IMR-90 (cell line): ENCODE data around the gene CORO1C. TPM values are rescaled to one million over a fixed set of nuclear protein-coding genes. Genes with fewer than 3 reads are reported as not detected.
A peak's percentile ranks its signal among the peaks of the same experiment; 100 is the strongest.

ENCODE experiments used
- ATAC-seq: fragments of 200-7000 bp; cut with Tn5 transposase; 2 replicates; pipeline ENCODE4 v1.9.1; 2020; ENCODE audit warnings: low read depth, mild to moderate bottlenecking, moderate library complexity
- BruUV-seq: library from RNA; stranded (reverse); fragments of 400-500 nt; replicated peaks from 2 replicates; lab custom pipeline; 2021; lab: Mats Ljungman, UMichigan
- CTCF ChIA-PET: fragments of 300-600 bp; formaldehyde crosslinking; extraction: SDS; loops from one replicate; lab custom pipeline; 2021; ENCODE audit warnings: antibody characterized with exemption; lab: Yijun Ruan, JAX
- POLR2A ChIA-PET: fragments of 300-600 bp; sonication (Branson Sonifier 250); formaldehyde crosslinking; loops from one replicate; lab custom pipeline; 2022; ENCODE audit warnings: antibody characterized with exemption; ENCODE audit not compliant: unreplicated experiment; lab: Charles Lee
- DNase-seq: peaks from one replicate; pipeline ENCODE4 v3.0.0; 2013
- H2AFZ ChIP-seq: replicated peaks from 2 replicates; pipeline ENCODE3; 2013; ENCODE audit warnings: low read length, mild to moderate bottlenecking; ENCODE audit not compliant: poor library complexity
- H2AK5ac ChIP-seq: 2 replicates; pipeline ENCODE4 v1.6.1; 2013; ENCODE audit warnings: low read depth, low read length, inconsistent platforms
- H2AK9ac ChIP-seq: replicated peaks from 2 replicates; pipeline ENCODE3; 2013; ENCODE audit warnings: mild to moderate bottlenecking, low read depth, low read length, moderate library complexity; ENCODE audit not compliant: poor library complexity
- H2BK120ac ChIP-seq: 2 replicates; pipeline ENCODE4 v1.6.1; 2013; ENCODE audit warnings: low read depth, low read length, inconsistent platforms
- H2BK15ac ChIP-seq: 3 replicates; pipeline ENCODE4 v1.6.1; 2013; ENCODE audit warnings: low read depth, low read length, inconsistent platforms
- H2BK20ac ChIP-seq: 2 replicates; pipeline ENCODE4 v1.6.1; 2013; ENCODE audit warnings: low read depth, mild to moderate bottlenecking, inconsistent platforms, low read length, moderate library complexity
- H2BK5ac ChIP-seq: 2 replicates; pipeline ENCODE4 v1.6.1; 2013; ENCODE audit warnings: mild to moderate bottlenecking, low read depth, low read length, inconsistent platforms; ENCODE audit not compliant: poor library complexity, severe bottlenecking
- H3K14ac ChIP-seq: replicated peaks from 2 replicates; pipeline ENCODE4 v1.6.1; 2013; ENCODE audit warnings: low read depth, low read length, inconsistent platforms
- H3K18ac ChIP-seq: 2 replicates; pipeline ENCODE4 v1.6.1; 2013; ENCODE audit warnings: low read depth, low read length, control low read depth
- H3K23ac ChIP-seq: 2 replicates; pipeline ENCODE4 v1.6.1; 2013; ENCODE audit warnings: low read depth, low read length, inconsistent platforms
- H3K27ac ChIP-seq: 2 replicates; pipeline ENCODE4 v1.5.1; 2013; ENCODE audit warnings: mild to moderate bottlenecking, control low read depth, low read length; ENCODE audit not compliant: insufficient read depth
- H3K27me3 ChIP-seq: 2 replicates; pipeline ENCODE4 v1.6.1; 2013; ENCODE audit warnings: low read length; ENCODE audit not compliant: control insufficient read depth, insufficient read depth
- H3K36me3 ChIP-seq: 2 replicates; pipeline ENCODE4 v1.6.1; 2013; ENCODE audit warnings: low read length, mixed read lengths; ENCODE audit not compliant: control insufficient read depth, insufficient read depth
- H3K4ac ChIP-seq: 2 replicates; pipeline ENCODE4 v1.6.1; 2013; ENCODE audit warnings: low read depth, low read length, inconsistent platforms
- H3K4me1 ChIP-seq: 2 replicates; pipeline ENCODE4 v1.6.1; 2013; ENCODE audit warnings: low read length, mixed read lengths; ENCODE audit not compliant: control insufficient read depth, insufficient read depth
- H3K4me2 ChIP-seq: 2 replicates; pipeline ENCODE4 v1.6.1; 2013; ENCODE audit warnings: low read depth, mild to moderate bottlenecking, control low read depth, low read length, moderate library complexity
- H3K4me3 ChIP-seq: 2 replicates; pipeline ENCODE4 v1.5.1; 2013; ENCODE audit warnings: low read depth, mild to moderate bottlenecking, control low read depth, low read length, moderate library complexity; ENCODE audit not compliant: insufficient read depth
- H3K56ac ChIP-seq: 2 replicates; pipeline ENCODE4 v1.6.1; 2013; ENCODE audit warnings: low read length, inconsistent platforms; ENCODE audit not compliant: insufficient read depth; ENCODE audit errors: extremely low read depth
- H3K79me1 ChIP-seq, 2 experiments: 2 replicates each; pipeline ENCODE4 v1.6.1; 2013; ENCODE audit warnings: low read length in 2 of 2, inconsistent platforms in 1 of 2, low read depth in 1 of 2
- H3K9ac ChIP-seq: 2 replicates; pipeline ENCODE4 v1.6.1; 2013; ENCODE audit warnings: low read depth, low read length, control low read depth
- H3K9me1 ChIP-seq: 2 replicates; pipeline ENCODE4 v1.6.1; 2013; ENCODE audit warnings: low read length, inconsistent platforms; ENCODE audit not compliant: insufficient read depth
- H3K9me3 ChIP-seq: 2 replicates; pipeline ENCODE4 v1.6.1; 2013; ENCODE audit warnings: low read length; ENCODE audit not compliant: control insufficient read depth, insufficient read depth
- H4K20me1 ChIP-seq: 2 replicates; pipeline ENCODE4 v1.6.1; 2013; ENCODE audit warnings: low read length, inconsistent platforms; ENCODE audit not compliant: insufficient read depth
- H4K5ac ChIP-seq: 2 replicates; pipeline ENCODE4 v1.6.1; 2013; ENCODE audit warnings: mild to moderate bottlenecking, low read depth, low read length, control low read depth
- H4K8ac ChIP-seq, 2 experiments: 2 replicates each; pipeline ENCODE4 v1.6.1; 2013; ENCODE audit warnings: low read depth in 2 of 2, low read length in 2 of 2, control low read depth in 1 of 2, inconsistent platforms in 1 of 2
- H4K91ac ChIP-seq: 2 replicates; pipeline ENCODE4 v1.6.1; 2013; ENCODE audit warnings: low read depth, low read length, inconsistent platforms; ENCODE audit not compliant: insufficient read depth
- MAZ ChIP-seq: IDR thresholded peaks from 2 replicates; pipeline ENCODE4 v1.6.1; 2012; ENCODE audit warnings: low read depth, mild to moderate bottlenecking, low read length, improper control_type of control experiment, moderate library complexity, borderline replicate concordance
- POLR2A ChIP-seq: IDR thresholded peaks from 2 replicates; pipeline ENCODE4 v1.6.1; 2012; ENCODE audit warnings: mild to moderate bottlenecking, low read depth, low read length
- RCOR1 ChIP-seq: IDR thresholded peaks from 2 replicates; pipeline ENCODE4 v1.6.1; 2012; ENCODE audit warnings: mild to moderate bottlenecking, low read length, improper control_type of control experiment; ENCODE audit not compliant: insufficient replicate concordance
- WGBS, 2 experiments: methylation state at CpG; one replicate each; pipeline versions ENCODE4 v1.1.5 to v1.1.7; 2013; ENCODE audit warnings: missing lambda C conversion rate in 2 of 2; ENCODE audit not compliant: insufficient read length in 1 of 2; ENCODE audit errors: extremely low coverage in 2 of 2; 5-methylcytosine and 5-hydroxymethylcytosine counted together
- dilution Hi-C: fragments of 300-500 bp; cut with HindIII; formaldehyde crosslinking; loops from one replicate; pipeline ENCODE4 v1.14.3; 2018; ENCODE audit warnings: low sequenced_read_pairs; ENCODE audit not compliant: unreplicated experiment
- in situ Hi-C: fragments of 300-500 bp; cut with MboI; formaldehyde crosslinking; loops from 3 replicates; pipeline ENCODE4 v1.14.3; 2019; ENCODE audit warnings: low sequenced_read_pairs, inconsistent platforms, mixed read lengths
- intact Hi-C: fragments of 100-400 bp; cut with micrococcal nuclease; formaldehyde crosslinking; loops from 2 replicates; pipeline ENCODE4 v1.10.0; 2022
- polyA plus RNA-seq, 3 experiments: library from polyadenylated mRNA; depleted of rRNA; stranded (reverse); fragments of >200 nt; gene quantifications; 2 replicates each; pipeline ENCODE4 v1.2.3, GENCODE V29; 2012; ENCODE audit warnings: low replicate concordance in 1 of 3
- total RNA-seq: library from RNA; depleted of rRNA; stranded (reverse); fragments of >200 nt; gene quantifications from 2 replicates; pipeline ENCODE4 v1.2.3, GENCODE V29; 2012

Gene CORO1C
- total and polyA plus RNA-seq, 2 of the 4 experiments (the other 2 are of a cell fraction): 675 to 1,100 TPM

- TF ChIP-seq RCOR1 (no peak), POLR2A (no peak; the same call in 1 of the 2 replicates)
These were observed 89.7 kb downstream of the CORO1C start (continued) for GRCh38 chr12:108641446-108642268.

GRCh38 chr12:108640802-108641445, 90.4 kb downstream of the CORO1C start:
- Histone ChIP-seq H2AFZ (no peak overlapping the region), H2BK5ac (no peak overlapping the region), H3K4me1 (peaks cover 10% of the 10 kb centered on the region), H3K9me3 (no peaks in the 10 kb centered on the region), H3K18ac (no peak overlapping the region), H2AK5ac (no peak overlapping the region), H3K9me1 (peaks cover 26% of the 10 kb centered on the region), H4K91ac (no peak overlapping the region), H3K27me3 (no peaks in the 10 kb centered on the region), H3K79me1 (peaks cover 24 to 58% of the 10 kb centered on the region in 2 experiments), H3K56ac (no peak overlapping the region), H3K27ac (no peak overlapping the region), H3K14ac (no peak overlapping the region), H3K4me2 (no peak overlapping the region), H4K5ac (no peak overlapping the region), H3K36me3 (peaks cover 27% of the 10 kb centered on the region), H3K4ac (no peak overlapping the region), H4K8ac (no peak overlapping the region; a peak in 1 of 4 replicates), H4K20me1 (peaks cover 37% of the 10 kb centered on the region), H2BK20ac (no peak overlapping the region), H2BK15ac (no peak overlapping the region), H3K23ac (no peak overlapping the region), H2BK120ac (no peak overlapping the region), H2AK9ac (no peak overlapping the region), H3K4me3 (no peak overlapping the region), H3K9ac (no peak overlapping the region)
- BruUV-seq: no TSS peak
- in situ Hi-C loops (loop anchor here (10.0 to 25.0 kb wide), 2 partner anchors 294 to 446 kb away; partner anchors contain the start of genes ALKBH2 and UNG), dilution Hi-C loops (no loop called here), intact Hi-C loops (no loop called here)
- DNase-seq (peak; percentile 59), ATAC-seq (peak; percentile 12; the same call in 1 of the 2 replicates)
- ChIA-PET POLR2A (no interaction called here), CTCF (no interaction called here)
- TF ChIP-seq POLR2A (no peak; the same call in 1 of the 2 replicates), MAZ (no peak)
- WGBS, 2 experiments: 100% methylated on average over 2 of the region's 10 CpGs; no CpG with 5 or more reads in 1 of the 2 experiments
